KBM-7 (cell line): Measurements from ENCODE around the gene RBBP9.
"Not testable (repeated sequence)": the region's sequence is repeated elsewhere in the genome, so short reads cannot be mapped to it uniquely, and the experiment has no call there.

Experiments
- DNase-seq: peaks from one replicate; pipeline ENCODE4 v3.0.0-alpha.2; 2015
- in situ Hi-C: fragments of 300-500 bp; cut with MboI; formaldehyde crosslinking; loops from 2 replicates; pipeline ENCODE4 v1.14.3; 2020; ENCODE audit warnings: low sequenced_read_pairs, low pct_unique_long_range_greater_than_20kb, mixed read lengths

RBBP9 gene

DNA sequence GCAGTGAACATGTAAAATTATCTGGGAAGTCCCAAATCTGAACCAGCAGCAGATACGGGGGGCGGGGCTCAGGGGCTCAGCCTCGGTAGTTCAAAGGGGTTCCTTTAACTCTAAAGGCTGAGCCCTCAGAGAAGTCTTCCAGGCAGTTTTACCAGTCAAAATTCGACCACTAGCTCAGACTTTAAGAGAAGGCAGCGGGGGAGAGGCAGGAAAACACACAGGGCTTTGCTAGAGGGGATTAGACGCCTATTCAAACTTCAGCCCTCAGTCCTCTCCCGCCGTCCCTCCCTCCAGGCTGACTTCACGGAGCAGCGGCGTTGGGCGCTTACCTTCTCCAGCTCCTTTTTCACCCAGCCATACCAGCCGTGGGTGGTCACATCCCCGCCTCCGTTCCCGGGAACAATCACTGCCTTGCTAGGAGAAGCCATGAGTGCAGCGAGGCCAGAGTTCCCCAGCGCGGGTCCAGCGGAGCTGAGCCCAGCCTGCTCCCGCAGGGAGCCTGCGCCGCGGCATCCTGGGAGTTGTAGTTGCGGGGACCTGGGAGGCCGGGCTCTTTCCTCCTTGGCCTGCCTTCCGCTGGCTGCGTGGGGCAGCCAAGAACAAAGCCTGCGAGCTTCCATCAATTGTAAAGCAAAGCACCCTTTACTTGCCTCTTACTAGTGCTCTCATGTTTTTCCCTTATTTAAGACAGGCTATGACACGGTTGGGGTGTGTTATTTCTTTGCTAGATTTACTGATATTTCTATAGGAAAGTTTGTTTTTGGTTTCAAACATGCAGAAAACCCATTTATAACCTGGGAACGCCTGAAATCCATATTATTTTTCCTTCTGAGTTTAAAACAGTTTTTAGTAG is at the start of gene RBBP9:
RBBP9 (minus strand) TSS at position 486 of the 853 bp plus-strand sequence; CDS start at position 428, 58 bp downstream.
- in situ Hi-C loops: no loop called here
- DNase-seq: peak; percentile 82

DNA sequence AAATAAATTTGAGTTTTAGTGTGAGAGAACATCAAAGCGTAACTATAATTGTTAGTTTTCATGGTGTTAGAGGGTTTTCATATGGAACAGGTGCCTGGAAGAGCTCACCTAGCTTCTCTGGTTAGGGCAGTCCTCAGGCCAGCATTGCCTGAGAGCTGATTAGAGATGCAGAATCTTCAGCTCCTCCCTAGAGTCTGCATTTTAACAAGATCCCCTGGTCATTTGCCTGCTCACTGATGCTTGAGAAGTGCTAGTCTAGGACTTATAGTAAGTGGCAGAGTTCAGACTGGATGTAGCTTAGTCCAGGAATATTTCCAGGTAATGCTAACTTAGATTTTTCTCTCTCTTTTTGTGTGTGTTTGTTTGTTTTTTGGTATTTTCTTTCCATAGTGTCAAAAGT is 48.5 kb upstream of the RBBP9 start:
- in situ Hi-C loops: no loop called here
- no peak for DNase-seq

DNA sequence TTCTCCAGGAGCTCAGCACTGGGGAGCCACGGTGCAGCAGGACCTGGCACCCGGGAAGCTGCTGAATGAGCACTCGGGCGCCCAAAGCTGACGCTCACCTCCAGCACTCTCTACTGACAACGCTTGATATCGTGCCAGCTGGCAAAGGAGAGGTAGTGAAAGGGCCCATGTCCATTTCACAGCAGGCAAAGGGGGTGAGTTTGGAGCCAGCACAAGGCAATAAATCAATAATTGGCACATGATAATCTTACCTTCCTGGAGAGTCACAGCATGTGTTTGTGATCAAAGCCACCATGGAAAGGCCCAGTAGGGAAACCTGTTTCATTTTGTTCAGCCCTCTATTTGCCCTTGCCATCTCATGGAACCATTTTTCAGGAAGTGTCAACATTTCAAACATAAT is 46.9 kb upstream of the RBBP9 start:
- in situ Hi-C loops: no loop called here
- no peak for DNase-seq

DNA sequence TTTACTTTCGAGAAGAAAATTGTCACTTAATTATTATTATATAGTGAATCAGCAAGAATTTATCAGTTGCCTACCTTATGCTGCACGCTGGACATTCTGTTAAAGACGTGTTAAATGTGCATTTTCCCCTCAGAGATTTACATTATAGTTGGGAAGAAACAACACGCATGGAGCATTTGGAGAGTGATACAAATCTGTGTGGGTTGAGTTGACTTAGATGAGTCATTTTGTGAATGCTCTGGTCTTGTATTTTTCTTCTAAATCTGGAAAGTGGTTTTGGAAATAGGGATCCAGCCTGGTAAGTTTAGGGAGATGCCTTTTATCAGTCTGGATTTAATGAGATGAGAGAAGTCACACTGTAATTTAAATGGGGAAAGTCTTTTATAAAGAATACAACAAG is 46.2 kb upstream of the RBBP9 start:
- DNase-seq: no peak
- in situ Hi-C loops: no loop called here

DNA sequence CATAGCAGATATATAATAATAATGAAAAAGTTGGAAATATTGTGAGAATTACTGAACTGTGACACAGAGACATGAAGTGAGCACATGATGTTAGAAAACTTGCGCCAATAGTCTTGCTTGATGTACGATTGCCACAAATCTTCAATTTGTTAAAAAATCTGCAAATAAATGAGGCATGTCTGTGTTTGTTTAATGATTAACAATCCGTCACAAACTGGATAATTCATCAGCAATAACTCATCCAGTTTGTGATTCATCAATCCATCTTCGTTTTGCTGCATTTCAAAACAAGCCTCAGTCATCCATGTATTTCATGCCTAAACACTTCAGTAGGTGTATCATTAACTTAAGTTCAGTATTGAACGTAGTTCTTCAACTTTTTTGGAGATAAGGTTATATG is 44.7 kb upstream of the RBBP9 start:
- in situ Hi-C loops: no loop called here
- no peak for DNase-seq

DNA sequence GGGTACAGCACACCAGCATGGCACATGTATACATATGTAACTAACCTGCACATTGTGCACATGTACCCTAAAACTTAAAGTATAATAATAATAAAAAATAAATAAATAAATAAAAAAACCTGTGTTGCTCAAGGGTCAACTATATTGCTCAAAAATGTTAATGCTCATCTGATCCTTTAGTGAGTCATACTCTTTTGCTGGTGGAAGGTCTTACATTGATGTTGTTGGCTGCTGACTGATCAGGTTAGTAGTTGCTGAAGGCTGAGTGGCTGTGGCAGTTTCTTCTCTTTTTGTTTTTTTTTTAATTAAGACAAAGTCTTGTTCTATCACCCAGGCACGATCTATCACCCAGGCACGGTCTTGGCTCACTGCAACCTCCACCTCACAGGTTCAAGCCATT is 40.6 kb upstream of the RBBP9 start:
- no peak for DNase-seq
- in situ Hi-C loops: no loop called here

DNA sequence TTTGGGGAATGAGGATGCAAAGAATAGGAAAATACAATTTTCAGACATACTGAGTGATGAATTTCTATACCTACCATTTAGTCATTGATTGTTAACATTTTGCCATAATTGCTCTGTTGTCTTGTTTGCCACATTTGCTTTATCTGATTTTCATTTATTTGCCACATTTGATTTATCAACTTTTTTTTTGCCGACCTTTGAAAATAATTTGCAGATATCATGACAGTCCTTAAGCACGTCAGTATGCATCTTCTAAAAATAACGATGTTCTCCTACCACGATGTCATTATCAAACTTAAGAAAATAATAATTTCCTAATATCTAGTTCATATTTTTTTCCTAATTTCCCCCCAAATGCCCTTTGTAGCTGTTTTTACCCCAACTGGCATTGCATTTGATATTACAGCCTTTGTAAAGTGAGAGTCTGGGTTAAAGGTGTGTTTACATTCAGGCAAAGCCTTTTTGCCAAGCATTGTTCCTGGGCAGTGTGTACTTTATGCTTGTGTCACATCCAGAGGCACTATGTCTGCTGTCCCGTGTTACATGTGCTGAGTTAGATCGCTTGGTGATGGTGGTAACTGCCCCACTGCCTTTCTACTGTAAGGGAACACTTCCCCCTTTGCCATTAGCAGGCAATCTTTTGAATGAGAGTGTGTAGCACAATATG is 37.1 kb upstream of the RBBP9 start:
- DNase-seq: no peak
- in situ Hi-C loops: no loop called here

DNA sequence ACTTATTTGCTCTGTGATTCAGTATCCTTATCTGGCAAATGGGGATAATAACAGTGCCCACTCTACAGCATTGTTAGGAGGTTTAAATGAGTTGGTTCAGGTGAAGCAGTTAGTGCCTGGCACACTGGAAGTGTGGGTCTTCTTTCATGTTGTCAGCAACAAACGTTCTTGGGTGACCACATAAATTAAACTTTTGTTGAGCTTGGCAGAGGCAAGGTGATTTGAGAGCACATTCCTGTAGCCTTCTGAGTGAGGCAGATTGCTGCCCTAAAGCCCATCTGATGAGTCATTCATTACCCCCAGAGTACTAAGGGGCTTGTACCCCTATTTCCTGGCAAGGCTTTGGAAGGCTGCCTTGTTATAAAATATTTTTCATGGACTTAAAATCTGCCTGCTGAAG is 36.5 kb upstream of the RBBP9 start:
- DNase-seq: no peak
- in situ Hi-C loops: no loop called here

- no peak for DNase-seq
- in situ Hi-C loops: no loop called here
Measured at GRCh38 chr20:18532626-18533025, 35.6 kb upstream of the RBBP9 start.

DNA sequence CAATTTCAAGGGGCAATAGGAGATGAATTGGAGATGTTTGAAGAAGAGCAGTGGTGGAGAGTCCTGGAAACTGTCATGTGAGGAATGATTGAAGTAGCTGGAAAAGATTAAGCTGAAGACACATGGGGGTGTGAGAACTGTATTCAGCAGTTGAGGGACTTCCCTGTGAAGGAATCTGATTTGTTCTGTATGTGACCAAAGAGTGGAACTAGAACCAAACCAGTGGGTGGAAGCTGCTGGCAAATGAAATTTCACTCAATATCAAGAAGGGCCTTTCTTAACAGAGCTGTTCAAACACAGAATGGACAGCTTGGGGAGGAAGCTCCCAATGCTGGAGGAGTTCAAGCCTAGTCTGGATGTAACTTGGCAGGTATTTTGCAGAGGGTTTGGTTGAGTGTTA is 32.0 kb upstream of the RBBP9 start:
- no peak for DNase-seq
- in situ Hi-C loops: no loop called here

GRCh38 chr20:18527836-18528235 is 30.8 kb upstream of the RBBP9 start:
- DNase-seq: no peak
- in situ Hi-C loops: no loop called here

GRCh38 chr20:18527339-18527738 is 30.3 kb upstream of the RBBP9 start:
- in situ Hi-C loops: no loop called here
- DNase-seq: no peak

- DNase-seq, in situ Hi-C loops: not testable (repeated sequence)
Measured at GRCh38 chr20:18526761-18527160, 29.7 kb upstream of the RBBP9 start.

DNA sequence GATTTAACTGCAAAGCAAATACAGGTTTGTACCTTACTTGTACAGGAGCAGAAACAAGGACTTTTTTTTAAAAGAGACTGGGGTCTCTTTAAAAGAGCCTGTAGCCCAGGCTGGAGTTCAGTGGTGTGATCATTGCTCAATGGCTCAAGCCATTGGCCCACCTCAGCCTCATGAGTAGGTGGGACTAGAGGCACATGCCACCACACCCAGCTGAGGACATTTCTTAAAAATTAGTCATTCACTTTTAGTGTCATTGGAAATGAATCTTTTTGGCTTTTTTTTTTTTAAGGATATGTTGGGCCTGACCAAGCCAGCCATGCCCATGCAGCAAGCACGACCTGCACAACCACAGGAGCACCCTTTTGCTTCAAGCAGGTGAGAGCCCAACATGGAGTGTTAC is 27.6 kb upstream of the RBBP9 start:
- in situ Hi-C loops: no loop called here
- no peak for DNase-seq

DNA sequence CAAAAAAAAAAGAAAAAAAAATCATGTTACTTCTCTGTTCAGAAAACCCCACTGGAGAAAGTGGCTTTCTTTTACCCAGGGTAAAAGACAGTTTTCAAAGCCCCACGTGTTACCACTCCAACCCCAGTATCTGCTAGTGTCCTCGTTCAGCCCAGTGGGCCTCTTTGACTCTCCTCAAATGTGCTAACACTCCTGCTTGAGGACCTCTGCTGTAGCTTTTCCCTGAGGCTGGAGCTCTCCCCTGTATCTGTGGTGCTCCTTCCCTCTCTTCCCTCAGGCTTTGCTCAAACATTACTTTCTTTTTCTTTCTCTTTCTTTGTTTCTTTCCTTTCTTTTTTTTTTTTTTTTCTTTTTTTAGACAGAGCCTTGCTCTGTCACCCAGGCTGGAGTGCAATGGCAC is 26.0 kb upstream of the RBBP9 start:
- in situ Hi-C loops: no loop called here
- DNase-seq: no peak

GRCh38 chr20:18522066-18522465 is 25.0 kb upstream of the RBBP9 start:
- in situ Hi-C loops, DNase-seq: not testable (repeated sequence)

DNA sequence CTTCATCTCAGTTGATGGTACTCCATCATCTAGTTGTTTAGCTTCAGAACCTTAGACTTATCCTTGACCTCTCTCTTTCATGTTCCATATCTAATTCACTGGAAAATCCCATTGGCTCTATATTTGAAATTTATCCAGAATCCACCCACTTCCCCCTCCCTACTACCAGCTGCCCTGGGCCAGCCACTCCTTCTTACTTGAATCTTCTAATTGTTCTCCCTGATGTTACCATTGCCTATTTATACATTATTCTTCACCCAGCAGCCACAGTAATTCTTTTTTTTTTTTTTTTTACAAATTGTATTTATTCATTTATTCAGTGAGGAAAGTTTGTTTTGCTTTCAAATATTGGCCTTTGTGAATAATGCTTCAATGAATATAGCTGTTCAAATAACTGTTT is 18.9 kb upstream of the RBBP9 start:
- in situ Hi-C loops: no loop called here
- DNase-seq: no peak

- in situ Hi-C loops: no loop called here
- DNase-seq: no peak
Measured at GRCh38 chr20:18514127-18514526, 17.1 kb upstream of the RBBP9 start.

- in situ Hi-C loops: no loop called here
Measured at GRCh38 chr20:18513208-18513607, 16.2 kb upstream of the RBBP9 start.

DNA sequence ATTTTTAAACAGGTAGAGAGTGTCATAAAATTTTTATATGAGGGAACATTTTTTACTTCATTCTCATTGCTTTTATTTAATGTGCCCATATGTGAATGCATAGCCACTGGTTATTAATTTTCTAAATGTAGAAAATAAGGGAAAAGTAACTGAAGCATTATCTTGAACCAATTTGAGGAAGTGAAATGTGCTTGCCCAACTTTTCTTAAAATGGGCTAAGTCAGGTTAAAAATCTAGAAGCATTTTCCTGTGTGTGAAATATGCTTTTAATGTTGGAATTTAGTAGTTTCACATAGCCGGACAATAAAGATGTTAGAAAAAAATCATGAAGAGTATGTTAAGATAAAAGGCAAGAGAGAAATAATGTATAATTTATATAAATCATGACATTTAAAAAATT is 14.5 kb upstream of the RBBP9 start:
- peak; percentile 4 for DNase-seq
- in situ Hi-C loops: no loop called here

More at GRCh38 chr20:18513208-18513607, 16.2 kb upstream of the RBBP9 start:
- no peak for DNase-seq
